T47D (cell line): Measurements from ENCODE around the gene NLRP1.
"Not testable (repeated sequence)": the region's sequence is repeated elsewhere in the genome, so short reads cannot be mapped to it uniquely, and the experiment has no call there.

ENCODE experiments used
- DNase-seq, 2 experiments: peaks; one replicate each; pipeline versions ENCODE4 v3.0.0 to v3.0.0-alpha.2; 2011 to 2012; ENCODE audit warnings: low read depth in 1 of 2, low spot score in 1 of 2
- JUND ChIP-seq: IDR thresholded peaks from 2 replicates; pipeline ENCODE4 v1.6.1; 2012; ENCODE audit warnings: low read depth
- in situ Hi-C: cut with HindIII; loops from 2 replicates; pipeline ENCODE4 v1.10.0; 2016; ENCODE audit warnings: low sequenced_read_pairs, low pct_unique_long_range_greater_than_20kb

Gene NLRP1

GRCh38 chr17:5583426-5584382, 605 bp downstream of the NLRP1 start:
- in situ Hi-C loops = no loop called here
- no peak for DNase-seq
- no peak for TF ChIP-seq JUND

GRCh38 chr17:5582209-5583185, 1.8 kb downstream of the NLRP1 start:
- no peak for DNase-seq
- TF ChIP-seq JUND = no peak
- in situ Hi-C loops = no loop called here

GRCh38 chr17:5581655-5582054, 2.7 kb downstream of the NLRP1 start:
- no peak for DNase-seq
- TF ChIP-seq JUND = no peak
- in situ Hi-C loops = no loop called here

GRCh38 chr17:5580969-5581368, 3.3 kb downstream of the NLRP1 start:
- no peak for DNase-seq
- in situ Hi-C loops = no loop called here
- TF ChIP-seq JUND = no peak

GRCh38 chr17:5580367-5580766, 3.9 kb downstream of the NLRP1 start:
- in situ Hi-C loops = no loop called here
- no peak for DNase-seq
- TF ChIP-seq JUND = no peak

- DNase-seq, in situ Hi-C loops: not testable (repeated sequence)
Measured at GRCh38 chr17:5578768-5579167, 5.5 kb downstream of the NLRP1 start.

GRCh38 chr17:5573017-5573416, 11.3 kb downstream of the NLRP1 start:
- in situ Hi-C loops, DNase-seq: not testable (repeated sequence)

- in situ Hi-C loops = no loop called here
- no peak for TF ChIP-seq JUND
- DNase-seq = no peak
Measured at GRCh38 chr17:5571281-5571680, 13.0 kb downstream of the NLRP1 start.

- in situ Hi-C loops = no loop called here
- DNase-seq = no peak
- no peak for TF ChIP-seq JUND
Measured at GRCh38 chr17:5565808-5566207, 18.5 kb downstream of the NLRP1 start.

- no peak for DNase-seq
- in situ Hi-C loops = no loop called here
- TF ChIP-seq JUND = no peak
Measured at GRCh38 chr17:5563456-5563855, 20.9 kb downstream of the NLRP1 start.

- no peak for DNase-seq
- no peak for TF ChIP-seq JUND
- in situ Hi-C loops = no loop called here
Measured at GRCh38 chr17:5562661-5563360, 21.5 kb downstream of the NLRP1 start.

GRCh38 chr17:5561736-5562571, 22.4 kb downstream of the NLRP1 start:
- DNase-seq = no peak

More at GRCh38 chr17:5561736-5562571, 22.4 kb downstream of the NLRP1 start:
- TF ChIP-seq JUND = no peak
- in situ Hi-C loops = no loop called here
